PC-3 (cell line): ENCODE results near the gene RUFY4.

Experiments used
- EZH2 ChIP-seq: fragments of 300-600 bp; sonication (generic); IDR thresholded peaks from one replicate; pipeline ENCODE4 v1.6.1; 2017; ENCODE audit warnings: antibody characterized with exemption, mild to moderate bottlenecking, low read length; ENCODE audit not compliant: unreplicated experiment
- TF ChIP-seq, protein P1 (sequence below): fragments of 300-600 bp; sonication (generic); conservative IDR thresholded peaks from 2 replicates; pipeline ENCODE4 v1.5.1; 2017; ENCODE audit warnings: antibody characterized with exemption, low read depth, mild to moderate bottlenecking, low read length

DNA sequence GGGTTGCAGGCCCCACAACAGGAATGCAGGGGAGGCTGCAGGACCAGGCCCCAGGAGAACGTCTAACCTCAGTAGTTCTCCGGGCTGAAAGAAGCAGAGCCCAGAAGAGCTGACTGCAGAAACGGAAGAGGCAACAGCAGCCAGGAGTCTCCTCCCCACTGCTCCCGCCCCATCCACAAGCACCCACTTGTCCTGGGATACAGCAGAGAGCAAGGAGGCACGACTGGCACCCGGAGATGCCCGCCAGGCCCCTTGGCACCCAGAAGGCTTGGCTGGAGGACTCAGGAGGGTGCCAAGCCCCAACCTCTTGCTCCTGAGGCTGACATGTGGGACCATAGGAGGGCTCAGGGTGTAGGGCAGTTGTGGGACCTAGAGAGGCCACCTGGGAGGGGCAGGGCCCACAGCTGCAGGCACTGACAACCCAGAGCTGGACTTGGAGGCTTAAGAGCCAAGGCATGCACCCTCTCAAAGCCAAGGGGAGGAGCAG lies 37.2 kb upstream of the RUFY4 start:
- TF ChIP-seq, protein P1, sequence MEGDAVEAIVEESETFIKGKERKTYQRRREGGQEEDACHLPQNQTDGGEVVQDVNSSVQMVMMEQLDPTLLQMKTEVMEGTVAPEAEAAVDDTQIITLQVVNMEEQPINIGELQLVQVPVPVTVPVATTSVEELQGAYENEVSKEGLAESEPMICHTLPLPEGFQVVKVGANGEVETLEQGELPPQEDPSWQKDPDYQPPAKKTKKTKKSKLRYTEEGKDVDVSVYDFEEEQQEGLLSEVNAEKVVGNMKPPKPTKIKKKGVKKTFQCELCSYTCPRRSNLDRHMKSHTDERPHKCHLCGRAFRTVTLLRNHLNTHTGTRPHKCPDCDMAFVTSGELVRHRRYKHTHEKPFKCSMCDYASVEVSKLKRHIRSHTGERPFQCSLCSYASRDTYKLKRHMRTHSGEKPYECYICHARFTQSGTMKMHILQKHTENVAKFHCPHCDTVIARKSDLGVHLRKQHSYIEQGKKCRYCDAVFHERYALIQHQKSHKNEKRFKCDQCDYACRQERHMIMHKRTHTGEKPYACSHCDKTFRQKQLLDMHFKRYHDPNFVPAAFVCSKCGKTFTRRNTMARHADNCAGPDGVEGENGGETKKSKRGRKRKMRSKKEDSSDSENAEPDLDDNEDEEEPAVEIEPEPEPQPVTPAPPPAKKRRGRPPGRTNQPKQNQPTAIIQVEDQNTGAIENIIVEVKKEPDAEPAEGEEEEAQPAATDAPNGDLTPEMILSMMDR, result no peak
- no peak for TF ChIP-seq EZH2
